Raji (cell line): Measurements from ENCODE around the gene HOGA1.

Experiments used
- POLR2A ChIP-seq: IDR thresholded peaks from 2 replicates; pipeline ENCODE4 v1.6.1; 2011; ENCODE audit warnings: low read depth, low read length, control low read depth; ENCODE audit not compliant: insufficient read depth

The HOGA1 gene

GRCh38 chr10:97629289-97629688, 45.1 kb downstream of the HOGA1 start:
- TF ChIP-seq POLR2A = no peak

- no peak for TF ChIP-seq POLR2A
Observed at GRCh38 chr10:97631098-97631497, 46.9 kb downstream of the HOGA1 start.

GRCh38 chr10:97632949-97633884, 49.0 kb downstream of the HOGA1 start, which contains the start of gene MORN4:
Gene MORN4, minus strand, starts transcription at chr10:97633500. Its CDS starts 13,847 bp downstream, at chr10:97619653.
- TF ChIP-seq POLR2A = peak; percentile 34; the same call in 1 of the 2 replicates

- no peak for TF ChIP-seq POLR2A
Observed at GRCh38 chr10:97633921-97634320, 49.7 kb downstream of the HOGA1 start.

GRCh38 chr10:97635577-97635976, 51.4 kb downstream of the HOGA1 start:
- TF ChIP-seq POLR2A = no peak

GRCh38 chr10:97640174-97640867, 56.1 kb downstream of the HOGA1 start, which contains the start of gene PI4K2A:
Gene PI4K2A, plus strand, starts transcription at chr10:97640671. Its CDS starts 72 bp downstream, at chr10:97640743.
- TF ChIP-seq POLR2A = peak; percentile 64

- TF ChIP-seq POLR2A = no peak
Observed at GRCh38 chr10:97640868-97641811, 57.0 kb downstream of the HOGA1 start.

- TF ChIP-seq POLR2A = no peak
Observed at GRCh38 chr10:97643441-97643985, 59.3 kb downstream of the HOGA1 start.

GRCh38 chr10:97644936-97645335, 60.7 kb downstream of the HOGA1 start:
- no peak for TF ChIP-seq POLR2A

GRCh38 chr10:97647556-97647955, 63.4 kb downstream of the HOGA1 start:
- no peak for TF ChIP-seq POLR2A

- no peak for TF ChIP-seq POLR2A
Observed at GRCh38 chr10:97648562-97649404, 64.6 kb downstream of the HOGA1 start.

- TF ChIP-seq POLR2A = no peak
Observed at GRCh38 chr10:97650726-97651125, 66.5 kb downstream of the HOGA1 start.

- TF ChIP-seq POLR2A = no peak
Observed at GRCh38 chr10:97651773-97652172, 67.6 kb downstream of the HOGA1 start.
